Thoracic aorta (tissue), 2 donors: ENCODE results near the gene GZMA. TPM values are rescaled to one million over a fixed set of nuclear protein-coding genes. Genes with fewer than 3 reads are reported as not detected.

ENCODE experiments used
- ATAC-seq: fragments of 150-250 bp; one replicate; pipeline ENCODE4 v1.8.0; 2017; ENCODE audit warnings: low read depth; ENCODE audit not compliant: insufficient number of reproducible peaks, low FRiP score
- DNase-seq: peaks from one replicate; pipeline ENCODE4 v3.0.0-alpha.2; 2020; ENCODE audit warnings: low spot score
- H3K27ac ChIP-seq, 2 donors: fragments of 200-600 bp; sonication (generic); 1 replicate in 1 of 2; 2 replicates in 1 of 2; pipeline ENCODE4 v1.5.1; 2016; ENCODE audit warnings: mild to moderate bottlenecking in 2 of 2, moderate library complexity in 2 of 2
- H3K27me3 ChIP-seq: fragments of 200-600 bp; sonication (generic); replicated peaks from 2 replicates; pipeline ENCODE4 v1.6.0; 2016; ENCODE audit warnings: mild to moderate bottlenecking; ENCODE audit not compliant: insufficient read depth
- H3K36me3 ChIP-seq: fragments of 200-600 bp; sonication (generic); one replicate; pipeline ENCODE4 v1.5.1; 2016
- H3K4me1 ChIP-seq, 2 donors: fragments of 200-600 bp; sonication (generic); 1 replicate in 1 of 2; 2 replicates in 1 of 2; pipeline versions ENCODE4 v1.5.1 to v1.6.0; 2016; ENCODE audit warnings: low read depth in 2 of 2, mild to moderate bottlenecking in 1 of 2; ENCODE audit not compliant: control insufficient read depth in 1 of 2
- H3K4me3 ChIP-seq: fragments of 200-600 bp; sonication (generic); 2 replicates; pipeline ENCODE4 v1.5.1; 2016; ENCODE audit warnings: mild to moderate bottlenecking
- H3K9me3 ChIP-seq: fragments of 200-600 bp; sonication (generic); 2 replicates; pipeline ENCODE4 v1.5.1; 2016
- CTCF ChIP-seq: fragments of 200-600 bp; sonication (generic); IDR thresholded peaks from one replicate; pipeline ENCODE4 v1.5.1; 2019; ENCODE audit warnings: antibody characterized with exemption
- total RNA-seq, 2 donors: library from RNA; depleted of rRNA; stranded (reverse); fragments of >200 nt; gene quantifications; one replicate each; pipeline versions ENCODE4 v1.1.0 to v1.2.3, GENCODE V29; 2016

Gene GZMA
- total RNA-seq, 2 donors from 2014 or later, result 1.1 to 1.6 TPM

- Histone ChIP-seq H3K27me3 (no peaks in the 10 kb centered on the region), H3K9me3 (no peaks in the 10 kb centered on the region), H3K36me3 (no peaks in the 10 kb centered on the region), H3K4me1 (no peaks in the 10 kb centered on the region), H3K27ac (no peak overlapping the region), H3K4me3 (no peak overlapping the region)
- DNase-seq (no peak), ATAC-seq (no peak)
- no peak for TF ChIP-seq CTCF
Observed at GRCh38 chr5:55064523-55064922, 37.9 kb upstream of the GZMA start.

- no peak for ATAC-seq
- H3K36me3 ChIP-seq, result no peaks in the 10 kb centered on the region
- DNase-seq, result no peak
- TF ChIP-seq CTCF, result no peak
- H3K4me3 ChIP-seq, result no peak overlapping the region
- no peaks in the 10 kb centered on the region for H3K27me3 ChIP-seq
- no peaks in the 10 kb centered on the region for H3K9me3 ChIP-seq
- H3K27ac ChIP-seq, result no peak overlapping the region
- no peaks in the 10 kb centered on the region for H3K4me1 ChIP-seq
Observed at GRCh38 chr5:55066277-55066676, 36.2 kb upstream of the GZMA start.

GRCh38 chr5:55070968-55071367 is 31.5 kb upstream of the GZMA start:
- ATAC-seq, result no peak

GRCh38 chr5:55071413-55071812 is 31.0 kb upstream of the GZMA start:
- TF ChIP-seq CTCF, result no peak
- ATAC-seq, result no peak
- no peaks in the 10 kb centered on the region for H3K36me3 ChIP-seq

More at GRCh38 chr5:55070968-55071367, 31.5 kb upstream of the GZMA start:
- no peaks in the 10 kb centered on the region for H3K4me1 ChIP-seq
- no peak for TF ChIP-seq CTCF
- H3K36me3 ChIP-seq, result no peaks in the 10 kb centered on the region
- no peaks in the 10 kb centered on the region for H3K27me3 ChIP-seq
- H3K4me3 ChIP-seq, result no peak overlapping the region
- no peak for DNase-seq
- H3K27ac ChIP-seq, result no peak overlapping the region
- H3K9me3 ChIP-seq, result no peaks in the 10 kb centered on the region

GRCh38 chr5:55072666-55073065 is 29.8 kb upstream of the GZMA start:
- Histone ChIP-seq H3K9me3 (no peaks in the 10 kb centered on the region), H3K4me3 (no peak overlapping the region), H3K4me1 (no peaks in the 10 kb centered on the region), H3K27ac (no peak overlapping the region), H3K27me3 (no peaks in the 10 kb centered on the region), H3K36me3 (no peaks in the 10 kb centered on the region)
- no peak for TF ChIP-seq CTCF
- ATAC-seq, result no peak
- DNase-seq, result no peak

More at GRCh38 chr5:55071413-55071812, 31.0 kb upstream of the GZMA start:
- H3K27ac ChIP-seq, result no peak overlapping the region
- H3K4me3 ChIP-seq, result no peak overlapping the region
- H3K27me3 ChIP-seq, result no peaks in the 10 kb centered on the region
- H3K9me3 ChIP-seq, result no peaks in the 10 kb centered on the region
- DNase-seq, result no peak
- H3K4me1 ChIP-seq, result no peaks in the 10 kb centered on the region
